HUES48 (cell line): Measurements from ENCODE around the gene RUNX3.

Experiments used
- H3K27ac ChIP-seq: one replicate; pipeline ENCODE4 v1.7.0; 2013; ENCODE audit warnings: low read depth, low read length, inconsistent platforms
- H3K27me3 ChIP-seq: 2 replicates; pipeline ENCODE4 v1.6.1; 2013; ENCODE audit warnings: mild to moderate bottlenecking, low read length; ENCODE audit not compliant: control insufficient read depth, insufficient read depth
- H3K36me3 ChIP-seq: 2 replicates; pipeline ENCODE4 v1.6.1; 2013; ENCODE audit warnings: low read length; ENCODE audit not compliant: control insufficient read depth, insufficient read depth
- H3K4me1 ChIP-seq: 2 replicates; pipeline ENCODE4 v1.6.1; 2013; ENCODE audit warnings: mild to moderate bottlenecking, low read length; ENCODE audit not compliant: control insufficient read depth, insufficient read depth
- H3K4me3 ChIP-seq: 2 replicates; pipeline ENCODE4 v1.5.1; 2013; ENCODE audit warnings: mild to moderate bottlenecking, low read depth, low read length
- H3K9ac ChIP-seq: 2 replicates; pipeline ENCODE4 v1.6.1; 2013; ENCODE audit warnings: mild to moderate bottlenecking, low read depth, low read length, moderate library complexity
- H3K9me3 ChIP-seq: 2 replicates; pipeline ENCODE4 v1.6.1; 2013; ENCODE audit warnings: low read length; ENCODE audit not compliant: control insufficient read depth, insufficient read depth

RUNX3 gene

DNA sequence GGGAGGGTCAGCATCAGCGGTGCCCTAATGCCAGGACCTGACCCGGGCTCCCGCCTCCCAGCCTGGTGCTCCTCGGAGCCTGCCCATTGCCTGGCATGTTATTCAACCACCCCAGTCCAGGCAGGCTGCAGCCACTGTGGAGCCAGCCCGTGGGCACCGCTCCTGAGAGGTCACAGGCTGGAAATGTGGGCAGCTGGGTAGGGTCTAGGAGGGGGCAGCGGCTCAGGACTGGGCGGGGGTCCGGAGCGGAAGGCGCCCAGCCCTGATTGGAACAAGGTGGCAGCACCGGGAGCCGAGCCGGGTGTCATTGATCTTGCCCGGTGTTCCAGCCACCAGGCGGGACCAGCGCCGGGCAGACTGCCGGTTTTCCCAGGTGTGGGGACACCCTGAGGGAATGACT is 12.7 kb upstream of the RUNX3 start:
- Histone ChIP-seq H3K27ac (no peak overlapping the region), H3K9me3 (no peaks in the 10 kb centered on the region), H3K27me3 (no peaks in the 10 kb centered on the region), H3K9ac (no peak overlapping the region), H3K36me3 (no peaks in the 10 kb centered on the region), H3K4me1 (peaks cover 9% of the 10 kb centered on the region; the same call in 1 of the 2 replicates), H3K4me3 (no peak overlapping the region)

DNA sequence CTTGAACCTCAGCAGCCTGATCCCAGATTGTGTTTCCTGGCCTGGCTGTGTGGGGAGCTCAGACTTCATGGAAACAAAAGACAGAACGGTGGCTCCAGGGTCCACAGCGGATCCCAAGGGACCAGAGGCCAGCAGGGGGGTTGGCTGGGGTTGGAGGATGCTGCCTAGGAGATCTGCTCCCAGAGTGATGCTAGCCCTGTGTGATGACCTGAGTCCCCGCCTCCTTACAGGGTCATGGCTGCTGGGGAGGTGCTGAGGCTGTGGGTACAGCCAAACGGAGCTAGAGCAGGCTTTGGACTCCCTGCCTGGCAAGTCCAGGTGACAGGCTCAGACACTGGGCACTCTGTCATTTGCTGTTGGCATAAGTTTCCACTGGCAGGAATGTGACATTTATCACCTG is 11.5 kb upstream of the RUNX3 start:
- Histone ChIP-seq H3K9me3 (no peaks in the 10 kb centered on the region), H3K9ac (no peak overlapping the region), H3K36me3 (no peaks in the 10 kb centered on the region), H3K4me3 (no peak overlapping the region), H3K27ac (no peak overlapping the region), H3K27me3 (no peaks in the 10 kb centered on the region), H3K4me1 (peaks cover 10% of the 10 kb centered on the region; the same call in 1 of the 2 replicates)

DNA sequence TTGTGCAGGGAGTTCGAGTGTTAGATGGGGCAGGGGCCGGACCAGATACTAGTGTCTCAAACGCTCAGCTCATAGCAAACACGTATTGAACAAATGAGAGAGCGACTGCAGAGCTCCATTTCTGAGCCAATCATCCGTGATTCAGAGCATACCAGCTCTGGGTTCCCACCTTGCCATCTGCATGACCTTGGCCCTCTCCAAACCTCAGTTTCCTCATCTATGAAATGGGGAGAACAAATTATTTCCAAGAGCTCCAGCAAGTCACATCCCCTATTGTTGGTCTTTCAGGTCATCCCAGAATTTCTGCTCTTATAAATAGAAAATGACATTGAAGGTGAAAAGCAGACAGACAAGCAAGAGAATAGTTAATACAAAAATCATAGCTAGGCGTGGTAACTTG is 10.2 kb upstream of the RUNX3 start:
- H3K4me1 ChIP-seq: peaks cover 14% of the 10 kb centered on the region
- H3K27ac ChIP-seq: no peak overlapping the region
- no peaks in the 10 kb centered on the region for H3K36me3 ChIP-seq
- H3K4me3 ChIP-seq: no peak overlapping the region
- no peak overlapping the region for H3K9ac ChIP-seq
- peaks cover 11% of the 10 kb centered on the region; the same call in 1 of the 2 replicates for H3K27me3 ChIP-seq
- H3K9me3 ChIP-seq: no peaks in the 10 kb centered on the region

DNA sequence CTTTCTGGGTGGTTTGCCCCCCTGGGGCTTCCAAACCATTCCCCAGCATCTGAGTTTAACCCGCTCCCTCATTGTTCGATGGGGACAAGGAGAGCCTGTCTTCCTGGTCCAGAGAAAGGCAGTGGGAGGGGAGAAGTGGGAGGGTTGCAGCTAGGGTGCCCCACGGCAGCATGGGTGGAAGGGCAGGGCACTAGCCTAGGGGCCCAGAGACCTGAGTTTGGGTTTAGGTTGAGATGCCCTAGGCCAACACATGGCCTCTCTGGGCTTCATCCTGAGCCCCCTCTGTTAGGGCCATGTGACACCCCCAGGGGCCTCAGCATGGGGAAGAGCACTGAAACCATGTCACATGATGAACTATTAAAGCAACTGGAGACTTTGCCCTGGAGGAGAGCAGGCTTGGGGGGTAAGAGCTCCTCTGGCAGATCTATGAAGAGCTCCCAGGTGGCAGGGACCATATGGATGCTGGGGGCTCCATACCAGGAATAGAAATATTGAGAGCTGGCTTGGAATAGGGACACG is 9.7 kb upstream of the RUNX3 start:
- no peaks in the 10 kb centered on the region for H3K36me3 ChIP-seq
- peaks cover 15% of the 10 kb centered on the region for H3K4me1 ChIP-seq
- no peak overlapping the region for H3K4me3 ChIP-seq
- peaks cover 14% of the 10 kb centered on the region; the same call in 1 of the 2 replicates for H3K27me3 ChIP-seq
- H3K9me3 ChIP-seq: no peaks in the 10 kb centered on the region
- no peak overlapping the region for H3K9ac ChIP-seq
- H3K27ac ChIP-seq: no peak overlapping the region

DNA sequence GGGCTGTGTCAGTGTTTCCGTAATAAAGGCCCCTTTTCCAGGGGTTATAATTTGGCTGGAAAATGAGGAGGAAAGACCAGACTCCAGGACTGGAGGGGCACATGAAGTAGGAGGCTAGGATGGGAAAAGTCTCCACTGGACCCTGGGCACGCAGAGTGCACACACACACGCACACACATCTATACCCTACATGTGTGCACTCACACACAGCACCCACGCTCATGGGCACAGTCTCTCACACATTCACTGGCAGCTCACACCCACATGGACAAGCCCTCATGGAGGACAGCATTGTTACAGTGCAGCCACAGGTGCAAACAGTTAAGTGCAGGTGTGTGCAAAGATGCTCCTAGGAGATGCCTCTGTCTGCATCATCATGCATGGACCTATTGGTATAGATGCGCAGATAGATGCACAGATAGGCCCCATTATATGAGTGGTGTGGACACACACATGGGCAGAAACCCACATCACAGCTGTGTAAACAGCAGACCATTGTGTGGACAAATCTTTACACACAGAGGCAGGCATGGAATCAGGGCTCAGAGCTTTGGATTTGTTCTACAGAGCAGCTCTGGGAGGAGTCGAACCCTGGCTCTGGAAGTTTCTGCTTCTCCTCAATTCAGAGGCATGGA is 9.1 kb upstream of the RUNX3 start:
- peaks cover 20% of the 10 kb centered on the region for H3K27me3 ChIP-seq
- H3K4me3 ChIP-seq: no peak overlapping the region
- H3K9ac ChIP-seq: no peak overlapping the region
- H3K4me1 ChIP-seq: peaks cover 15% of the 10 kb centered on the region
- no peaks in the 10 kb centered on the region for H3K9me3 ChIP-seq
- H3K36me3 ChIP-seq: no peaks in the 10 kb centered on the region
- no peak overlapping the region for H3K27ac ChIP-seq

DNA sequence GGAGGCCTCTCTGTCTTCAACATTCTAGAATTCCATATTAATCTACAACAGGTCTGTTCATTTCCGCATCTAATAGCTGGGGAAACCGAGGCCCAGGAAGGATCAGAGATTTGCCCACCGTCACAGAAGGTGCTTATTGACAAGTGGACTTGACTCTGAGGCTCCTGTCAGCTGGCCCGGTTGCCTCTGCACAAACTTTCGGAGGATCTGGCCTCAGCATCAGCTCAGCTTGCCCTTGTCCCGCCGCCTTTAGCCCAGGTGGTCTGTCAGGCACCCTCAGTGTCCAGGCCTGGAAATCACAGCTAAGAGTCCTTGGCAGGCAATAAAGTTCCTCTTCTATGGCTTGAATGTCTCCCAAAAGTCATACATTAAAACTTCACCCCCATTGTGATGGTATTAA is 8.2 kb upstream of the RUNX3 start:
- H3K9ac ChIP-seq: no peak overlapping the region
- H3K27me3 ChIP-seq: peaks cover 29% of the 10 kb centered on the region
- H3K9me3 ChIP-seq: no peaks in the 10 kb centered on the region
- H3K4me3 ChIP-seq: no peak overlapping the region
- H3K27ac ChIP-seq: no peak overlapping the region
- no peaks in the 10 kb centered on the region for H3K36me3 ChIP-seq
- H3K4me1 ChIP-seq: peaks cover 15% of the 10 kb centered on the region

DNA sequence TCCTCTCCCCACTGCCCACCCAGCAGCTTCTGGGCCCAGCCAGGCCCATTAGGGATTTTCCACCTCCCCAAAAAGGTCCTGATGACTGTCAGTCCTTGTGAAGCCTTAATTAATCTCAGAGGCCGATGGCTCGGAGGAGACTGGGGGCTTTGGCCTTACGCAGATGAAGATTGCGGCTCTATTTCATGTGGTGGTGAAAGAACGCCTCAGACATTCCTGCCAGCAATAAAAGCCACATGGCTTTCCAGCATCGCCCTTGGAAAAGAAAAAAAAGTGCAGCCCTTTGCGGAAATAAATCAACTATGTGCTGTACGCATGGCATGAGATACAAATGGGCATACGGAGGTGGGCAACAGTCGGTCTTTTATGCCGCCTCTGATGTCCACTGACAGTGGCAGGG is 6.6 kb upstream of the RUNX3 start:
- Histone ChIP-seq H3K4me3 (no peak overlapping the region), H3K4me1 (peaks cover 22% of the 10 kb centered on the region), H3K36me3 (no peaks in the 10 kb centered on the region), H3K27ac (no peak overlapping the region), H3K27me3 (peaks cover 44% of the 10 kb centered on the region), H3K9me3 (no peaks in the 10 kb centered on the region), H3K9ac (no peak overlapping the region)

DNA sequence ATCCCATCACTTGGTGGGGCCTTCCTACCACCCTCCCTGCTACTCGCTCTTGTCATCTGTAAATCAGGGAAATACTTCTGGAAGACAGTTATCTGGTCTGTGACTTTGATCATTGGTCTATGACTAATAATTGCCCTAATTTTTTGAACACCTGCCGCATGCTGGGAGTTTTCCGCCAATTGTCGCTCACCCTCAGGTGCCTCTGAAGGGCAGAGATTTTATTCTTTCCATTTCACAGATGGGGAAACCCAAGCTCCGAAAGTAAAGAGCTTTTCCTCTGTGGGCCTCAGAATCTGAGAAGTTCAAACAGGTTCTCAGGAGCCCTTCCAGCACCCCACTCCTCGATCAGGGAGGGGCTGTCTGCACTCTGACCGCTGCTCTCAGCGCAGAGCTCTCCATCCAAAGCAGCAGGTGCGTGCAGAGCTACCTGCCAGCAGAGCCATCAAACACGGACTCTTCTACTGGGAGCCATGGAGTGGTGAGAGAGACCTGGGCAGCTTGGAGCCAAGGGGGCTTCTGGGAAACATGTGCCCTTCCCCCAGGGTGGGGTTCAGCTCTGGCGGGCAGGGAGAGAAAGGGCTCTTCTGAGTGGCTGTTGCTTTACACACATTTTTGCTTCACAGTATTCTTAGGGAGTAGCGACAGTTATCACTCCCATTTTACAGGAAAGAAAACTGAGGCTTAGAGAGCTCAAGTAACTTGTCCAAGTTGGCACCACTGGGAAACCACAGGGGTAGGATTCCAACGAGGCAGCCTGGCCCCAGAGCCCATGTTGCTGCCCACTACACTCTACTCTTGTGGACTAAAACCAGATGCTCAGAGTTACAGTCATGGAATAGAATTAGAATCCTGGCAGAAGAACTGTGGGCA is 5.8 kb upstream of the RUNX3 start:
- Histone ChIP-seq H3K36me3 (no peaks in the 10 kb centered on the region), H3K4me1 (peaks cover 25% of the 10 kb centered on the region), H3K27ac (no peak overlapping the region), H3K4me3 (no peak overlapping the region), H3K27me3 (peaks cover 53% of the 10 kb centered on the region), H3K9me3 (no peaks in the 10 kb centered on the region), H3K9ac (no peak overlapping the region)

DNA sequence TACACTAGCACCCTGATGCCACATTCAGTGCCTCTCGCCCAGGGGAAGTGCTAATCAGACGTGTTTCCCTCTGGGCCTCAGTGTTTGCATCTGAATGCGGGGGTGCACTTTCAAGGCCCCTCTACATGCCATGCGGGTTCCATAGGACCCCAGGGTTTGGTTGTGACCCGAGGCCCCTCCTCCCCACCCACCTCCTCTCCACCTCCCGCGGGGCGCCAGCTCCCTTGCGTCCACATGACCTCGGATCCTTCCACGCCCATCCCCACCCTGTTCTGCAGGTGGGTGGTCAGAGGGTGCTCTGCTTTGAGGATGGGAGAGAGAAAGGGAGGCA is 5.1 kb upstream of the RUNX3 start:
- H3K36me3 ChIP-seq: no peaks in the 10 kb centered on the region
- H3K9ac ChIP-seq: no peak overlapping the region
- H3K4me1 ChIP-seq: peaks cover 29% of the 10 kb centered on the region
- H3K9me3 ChIP-seq: no peaks in the 10 kb centered on the region
- H3K27ac ChIP-seq: no peak overlapping the region
- H3K4me3 ChIP-seq: no peak overlapping the region
- H3K27me3 ChIP-seq: peaks cover 59% of the 10 kb centered on the region

DNA sequence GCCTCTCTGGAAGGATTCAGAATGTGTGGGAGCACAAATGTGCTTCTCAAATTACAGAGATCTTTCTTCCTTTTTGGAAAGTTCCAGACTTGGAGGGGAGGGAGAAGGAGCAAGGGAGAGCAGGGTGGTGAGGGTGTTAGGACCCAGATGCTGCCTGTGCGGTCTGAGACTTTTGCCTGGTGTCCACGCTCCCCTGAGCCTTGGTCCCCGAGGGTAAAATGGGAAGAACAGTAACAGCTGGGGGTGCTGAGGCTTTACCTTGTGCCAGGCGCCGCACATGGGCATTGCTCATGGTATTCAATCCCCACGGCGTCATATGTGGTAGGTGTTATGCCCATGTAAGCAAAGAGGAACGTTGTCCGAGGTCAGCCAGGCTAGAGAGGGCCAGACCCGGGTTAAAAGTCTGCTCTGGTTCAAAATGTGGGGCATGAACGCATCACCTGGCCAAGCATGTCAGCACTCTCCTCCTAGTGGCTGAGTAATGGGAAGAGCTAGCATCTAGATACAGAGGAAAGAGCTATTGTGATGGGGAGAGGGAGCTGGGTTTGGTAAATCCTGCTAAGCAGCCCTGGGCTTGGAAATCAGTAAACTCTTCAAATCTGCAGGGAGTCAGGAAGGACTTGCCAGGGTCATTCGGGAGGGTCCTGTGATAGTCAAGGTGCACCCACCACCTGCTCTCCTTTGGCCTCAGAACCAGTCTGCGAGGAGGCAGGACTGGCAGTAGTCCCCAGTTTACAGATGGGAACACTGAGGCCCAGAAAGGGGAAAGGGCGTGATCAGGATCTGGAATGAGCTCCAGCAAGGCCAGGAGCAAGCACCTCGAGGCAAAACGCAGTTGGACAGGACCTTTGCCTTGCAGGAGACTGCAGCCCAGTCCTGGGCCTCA is 4.5 kb upstream of the RUNX3 start:
- peaks cover 64% of the 10 kb centered on the region for H3K27me3 ChIP-seq
- no peaks in the 10 kb centered on the region for H3K9me3 ChIP-seq
- H3K36me3 ChIP-seq: no peaks in the 10 kb centered on the region
- no peak overlapping the region for H3K4me3 ChIP-seq
- H3K27ac ChIP-seq: no peak overlapping the region
- no peak overlapping the region for H3K9ac ChIP-seq
- H3K4me1 ChIP-seq: peaks cover 29% of the 10 kb centered on the region
